PC-9 (cell line): Measurements from ENCODE around the gene PEG3. TPM values are rescaled to one million over a fixed set of nuclear protein-coding genes. Genes with fewer than 3 reads are reported as not detected.

ENCODE experiments used
- BruUV-seq: library from RNA; stranded (reverse); fragments of 400-500 nt; replicated peaks from 2 replicates; lab custom pipeline; 2021; lab: Mats Ljungman, UMichigan
- CTCF ChIA-PET: fragments of 300-600 bp; sonication (Branson Sonifier 250); formaldehyde crosslinking; loops from one replicate; lab custom pipeline; 2022; ENCODE audit warnings: antibody characterized with exemption; lab: Charles Lee
- POLR2A ChIA-PET: fragments of 300-600 bp; sonication (Branson Sonifier 250); formaldehyde crosslinking; loops from one replicate; lab custom pipeline; 2022; ENCODE audit warnings: antibody characterized with exemption; ENCODE audit not compliant: unreplicated experiment; lab: Charles Lee
- DNase-seq, 2 experiments: peaks; one replicate each; pipeline versions ENCODE4 v3.0.0 to v3.0.0-alpha.2; 2015 to 2022; ENCODE audit warnings: mixed read lengths in 1 of 2
- H2AFZ ChIP-seq: fragments of 200-600 bp; sonication (generic); 2 replicates; pipeline ENCODE4 v1.8.1; 2017; ENCODE audit warnings: antibody characterized with exemption
- H3F3A ChIP-seq: fragments of 200-600 bp; sonication (generic); 2 replicates; pipeline ENCODE4 v1.8.1; 2017; ENCODE audit warnings: antibody characterized with exemption, mild to moderate bottlenecking, low read depth; ENCODE audit not compliant: insufficient read depth
- H3K27ac ChIP-seq: fragments of 200-600 bp; sonication (generic); 2 replicates; pipeline ENCODE4 v1.6.1; 2016; ENCODE audit warnings: mixed run types
- H3K27me3 ChIP-seq: fragments of 200-600 bp; sonication (generic); 2 replicates; pipeline ENCODE4 v1.6.1; 2016; ENCODE audit warnings: low read depth, mixed run types; ENCODE audit not compliant: insufficient read depth
- H3K36me3 ChIP-seq: fragments of 200-600 bp; sonication (generic); 2 replicates; pipeline ENCODE4 v1.6.1; 2016; ENCODE audit warnings: low read depth, mixed run types
- H3K4me1 ChIP-seq: fragments of 200-600 bp; sonication (generic); replicated peaks from 2 replicates; pipeline ENCODE4 v1.6.1; 2016; ENCODE audit warnings: mixed run types; ENCODE audit not compliant: insufficient read depth
- H3K4me2 ChIP-seq: fragments of 200-600 bp; sonication (generic); 2 replicates; pipeline ENCODE4 v1.6.1; 2017; ENCODE audit warnings: mixed run types
- H3K4me3 ChIP-seq: fragments of 200-600 bp; sonication (generic); 2 replicates; pipeline ENCODE4 v1.6.1; 2016; ENCODE audit warnings: mixed run types
- H3K79me2 ChIP-seq: fragments of 200-600 bp; sonication (generic); 2 replicates; pipeline ENCODE4 v1.6.1; 2017; ENCODE audit warnings: low read depth, mixed run types
- H3K9me2 ChIP-seq: fragments of 200-600 bp; sonication (generic); 2 replicates; pipeline ENCODE4 v1.8.1; 2017; ENCODE audit warnings: mild to moderate bottlenecking; ENCODE audit not compliant: insufficient read depth
- H3K9me3 ChIP-seq: fragments of 200-600 bp; sonication (generic); 2 replicates; pipeline ENCODE4 v1.8.1; 2016; ENCODE audit warnings: low read depth; ENCODE audit not compliant: insufficient read depth
- H4K20me1 ChIP-seq: fragments of 200-600 bp; sonication (generic); 2 replicates; pipeline ENCODE4 v1.8.1; 2017; ENCODE audit not compliant: insufficient read depth
- EZH2 ChIP-seq: fragments of 200-600 bp; sonication (generic); IDR thresholded peaks from 2 replicates; pipeline ENCODE4 v1.8.0; 2017; ENCODE audit warnings: antibody characterized with exemption, low read depth
- intact Hi-C: fragments of 100-400 bp; cut with micrococcal nuclease; formaldehyde crosslinking; loops from one replicate; pipeline ENCODE4 v1.10.0; 2022; ENCODE audit not compliant: unreplicated experiment
- total RNA-seq: library from RNA; stranded (reverse); gene quantifications from 2 replicates; pipeline ENCODE4 v1.2.3, GENCODE V29; 2021
- TF ChIP-seq, protein P1 (sequence below): fragments of 200-600 bp; sonication (generic); conservative IDR thresholded peaks from 2 replicates; pipeline ENCODE4 v1.6.1; 2017; ENCODE audit warnings: mixed run types, antibody characterized with exemption, mild to moderate bottlenecking, moderate library complexity

The PEG3 gene
- total RNA-seq, 1 experiment from 2014 or later = not detected

DNA sequence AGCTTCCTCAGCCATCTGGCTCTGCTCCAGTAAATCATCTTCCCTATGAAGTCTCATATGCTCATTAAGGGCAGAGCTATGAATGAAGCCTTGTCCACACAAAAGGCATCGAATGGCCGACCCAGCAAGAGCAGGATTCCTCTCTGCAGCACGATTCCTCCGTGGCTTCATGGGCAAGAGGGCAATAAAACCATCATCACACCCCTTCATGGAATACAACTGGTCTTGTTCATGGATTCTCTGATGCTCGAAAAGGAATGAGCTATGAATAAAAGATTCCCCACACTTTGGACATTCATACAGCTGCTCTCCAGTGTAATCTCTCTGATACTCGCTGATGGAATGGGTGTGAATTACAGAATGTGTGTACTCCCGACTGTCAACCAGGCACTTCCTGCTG is 25.9 kb downstream of the PEG3 start:
- no peaks in the 10 kb centered on the region for H3K9me3 ChIP-seq
- H2AFZ ChIP-seq = no peak overlapping the region
- no peaks in the 10 kb centered on the region for H3K36me3 ChIP-seq
- H3K79me2 ChIP-seq = no peaks in the 10 kb centered on the region
- no TSS peak for BruUV-seq
- TF ChIP-seq, protein P1, sequence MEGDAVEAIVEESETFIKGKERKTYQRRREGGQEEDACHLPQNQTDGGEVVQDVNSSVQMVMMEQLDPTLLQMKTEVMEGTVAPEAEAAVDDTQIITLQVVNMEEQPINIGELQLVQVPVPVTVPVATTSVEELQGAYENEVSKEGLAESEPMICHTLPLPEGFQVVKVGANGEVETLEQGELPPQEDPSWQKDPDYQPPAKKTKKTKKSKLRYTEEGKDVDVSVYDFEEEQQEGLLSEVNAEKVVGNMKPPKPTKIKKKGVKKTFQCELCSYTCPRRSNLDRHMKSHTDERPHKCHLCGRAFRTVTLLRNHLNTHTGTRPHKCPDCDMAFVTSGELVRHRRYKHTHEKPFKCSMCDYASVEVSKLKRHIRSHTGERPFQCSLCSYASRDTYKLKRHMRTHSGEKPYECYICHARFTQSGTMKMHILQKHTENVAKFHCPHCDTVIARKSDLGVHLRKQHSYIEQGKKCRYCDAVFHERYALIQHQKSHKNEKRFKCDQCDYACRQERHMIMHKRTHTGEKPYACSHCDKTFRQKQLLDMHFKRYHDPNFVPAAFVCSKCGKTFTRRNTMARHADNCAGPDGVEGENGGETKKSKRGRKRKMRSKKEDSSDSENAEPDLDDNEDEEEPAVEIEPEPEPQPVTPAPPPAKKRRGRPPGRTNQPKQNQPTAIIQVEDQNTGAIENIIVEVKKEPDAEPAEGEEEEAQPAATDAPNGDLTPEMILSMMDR = no peak
- TF ChIP-seq EZH2 = no peak
- DNase-seq = no peak
- CTCF ChIA-PET = no interaction called here
- H3F3A ChIP-seq = no peaks in the 10 kb centered on the region
- no peak overlapping the region for H3K27ac ChIP-seq
- H3K4me3 ChIP-seq = no peak overlapping the region
- H3K27me3 ChIP-seq = peaks cover 50% of the 10 kb centered on the region
- POLR2A ChIA-PET = no interaction called here
- intact Hi-C loops = no loop called here
- no peak overlapping the region for H3K4me2 ChIP-seq
- H3K4me1 ChIP-seq = no peaks in the 10 kb centered on the region
- H4K20me1 ChIP-seq = no peaks in the 10 kb centered on the region
- H3K9me2 ChIP-seq = no peaks in the 10 kb centered on the region

DNA sequence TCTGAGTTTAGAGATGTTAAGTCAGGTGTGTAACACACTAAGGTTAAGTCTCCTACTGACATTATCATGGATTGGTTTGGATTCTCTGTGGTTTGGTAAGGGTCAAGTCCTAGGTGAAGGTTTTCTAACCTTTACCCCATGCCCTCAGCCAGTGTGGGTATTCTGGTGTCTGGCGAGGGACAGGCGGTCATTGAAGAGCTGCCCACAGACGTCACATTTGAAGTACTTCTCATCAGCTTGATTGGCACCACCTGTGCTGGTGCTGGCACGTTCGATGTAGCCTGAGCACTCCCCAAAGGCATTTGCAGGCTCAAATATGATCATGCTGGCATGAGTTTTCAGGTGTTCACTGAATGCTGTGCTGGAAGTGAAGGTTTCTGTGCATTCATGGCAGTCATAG is 27.0 kb downstream of the PEG3 start:
- intact Hi-C loops = no loop called here
- no peak for DNase-seq
- Histone ChIP-seq H3K4me2 (no peak overlapping the region), H3K4me3 (no peak overlapping the region), H3K4me1 (no peaks in the 10 kb centered on the region), H3K27me3 (peaks cover 50% of the 10 kb centered on the region), H4K20me1 (no peaks in the 10 kb centered on the region), H3K79me2 (no peaks in the 10 kb centered on the region), H3K36me3 (no peaks in the 10 kb centered on the region), H3K9me3 (no peaks in the 10 kb centered on the region), H2AFZ (no peak overlapping the region), H3K27ac (no peak overlapping the region), H3K9me2 (no peaks in the 10 kb centered on the region), H3F3A (no peaks in the 10 kb centered on the region)
- CTCF ChIA-PET = no interaction called here
- no peak for TF ChIP-seq EZH2
- TF ChIP-seq, protein P1 = no peak
- POLR2A ChIA-PET = no interaction called here
- BruUV-seq = no TSS peak

DNA sequence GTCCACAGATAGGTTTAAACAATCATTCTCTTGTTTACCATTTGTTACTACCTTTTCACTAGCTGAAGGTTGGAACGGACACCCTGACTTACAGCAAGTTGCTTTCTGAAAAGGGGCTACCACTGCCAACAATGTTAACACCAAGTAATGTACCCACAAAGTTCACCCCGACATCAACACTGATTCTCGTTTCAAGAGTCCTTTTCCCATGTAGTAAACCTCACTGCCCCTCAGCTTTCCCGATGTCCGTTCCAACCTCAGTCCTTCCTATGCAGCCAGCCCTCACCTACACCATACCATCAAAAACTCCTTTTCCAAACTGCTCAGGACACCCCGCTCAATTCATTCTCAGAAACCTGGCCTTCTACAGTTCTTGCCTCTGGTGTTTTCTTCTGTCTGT is 29.0 kb downstream of the PEG3 start:
- Histone ChIP-seq H3K4me1 (no peaks in the 10 kb centered on the region), H3K4me2 (no peak overlapping the region), H3K4me3 (no peak overlapping the region), H3K27ac (no peak overlapping the region), H3K9me2 (no peaks in the 10 kb centered on the region; the same call in 1 of the 2 replicates), H2AFZ (no peak overlapping the region), H3F3A (no peaks in the 10 kb centered on the region), H3K79me2 (no peaks in the 10 kb centered on the region), H3K9me3 (no peaks in the 10 kb centered on the region), H3K27me3 (peaks cover 45% of the 10 kb centered on the region), H3K36me3 (no peaks in the 10 kb centered on the region), H4K20me1 (no peaks in the 10 kb centered on the region)
- BruUV-seq = no TSS peak
- CTCF ChIA-PET = no interaction called here
- TF ChIP-seq EZH2 = no peak
- TF ChIP-seq, protein P1 = no peak
- POLR2A ChIA-PET = interaction anchor here (0.6 kb wide), 1 partner anchor 209 kb away, joined by 6 read pairs; no protein-coding TSS in a partner anchor
- no peak for DNase-seq
- intact Hi-C loops = no loop called here
